GM23338 (cell line): Measurements from ENCODE around the gene CALCOCO1. TPM values are rescaled to one million over a fixed set of nuclear protein-coding genes. Genes with fewer than 3 reads are reported as not detected.

ENCODE experiments used
- ATAC-seq: fragments of 200-7000 bp; cut with Tn5 transposase; 3 replicates; pipeline ENCODE4 v1.9.1; 2020
- DNase-seq: peaks from one replicate; pipeline ENCODE4 v3.0.0-alpha.2; 2015; ENCODE audit warnings: low spot score
- H2AFZ ChIP-seq: fragments of 200-600 bp; sonication (generic); 2 replicates; pipeline ENCODE4 v1.8.0; 2016; ENCODE audit warnings: antibody characterized with exemption, mild to moderate bottlenecking, moderate library complexity
- H3F3A ChIP-seq: fragments of 200-600 bp; sonication (generic); replicated peaks from 2 replicates; pipeline ENCODE4 v1.8.0; 2017; ENCODE audit warnings: antibody characterized with exemption, mixed run types, low read depth
- H3K27ac ChIP-seq: fragments of 200-600 bp; sonication (generic); 2 replicates; pipeline ENCODE4 v1.6.1; 2016; ENCODE audit warnings: low read depth
- H3K27me3 ChIP-seq: fragments of 200-600 bp; sonication (generic); 2 replicates; pipeline ENCODE4 v1.8.0; 2016; ENCODE audit warnings: mild to moderate bottlenecking, mixed run types, moderate library complexity; ENCODE audit not compliant: insufficient read depth
- H3K36me3 ChIP-seq: fragments of 200-600 bp; sonication (generic); 2 replicates; pipeline ENCODE4 v1.8.0; 2016; ENCODE audit warnings: mild to moderate bottlenecking; ENCODE audit not compliant: insufficient read depth
- H3K4me1 ChIP-seq: fragments of 200-600 bp; sonication (generic); 2 replicates; pipeline ENCODE4 v1.8.0; 2016; ENCODE audit warnings: mild to moderate bottlenecking, moderate library complexity; ENCODE audit not compliant: insufficient read depth
- H3K4me2 ChIP-seq: fragments of 200-600 bp; sonication (generic); 2 replicates; pipeline ENCODE4 v1.7.1; 2017; ENCODE audit warnings: mixed run types
- H3K4me3 ChIP-seq: fragments of 200-600 bp; sonication (generic); 2 replicates; pipeline ENCODE4 v1.6.1; 2016; ENCODE audit warnings: mixed run types
- H3K79me2 ChIP-seq: fragments of 200-600 bp; sonication (generic); replicated peaks from 2 replicates; pipeline ENCODE4 v1.8.0; 2017; ENCODE audit warnings: mild to moderate bottlenecking; ENCODE audit not compliant: insufficient read depth
- H3K9me2 ChIP-seq: fragments of 200-600 bp; sonication (generic); 2 replicates; pipeline ENCODE4 v1.8.0; 2017; ENCODE audit not compliant: insufficient read depth
- H4K20me1 ChIP-seq: fragments of 200-600 bp; sonication (generic); replicated peaks from 2 replicates; pipeline ENCODE4 v1.8.0; 2017; ENCODE audit warnings: mild to moderate bottlenecking; ENCODE audit not compliant: insufficient read depth
- H3K27ac Mint-ChIP-seq: 2 replicates; pipeline ENCODE4 v1.8.0; 2020; ENCODE audit warnings: inconsistent platforms, mild to moderate bottlenecking, moderate library complexity, mixed read lengths
- H3K27me3 Mint-ChIP-seq: 3 replicates; pipeline ENCODE4 v1.8.0; 2022; ENCODE audit warnings: low read depth, mild to moderate bottlenecking, moderate library complexity, mixed read lengths, inconsistent platforms; ENCODE audit not compliant: insufficient read depth, poor library complexity
- H3K36me3 Mint-ChIP-seq: 3 replicates; pipeline ENCODE4 v1.8.0; 2021; ENCODE audit warnings: low read depth, mild to moderate bottlenecking, inconsistent platforms, moderate library complexity, mixed read lengths
- H3K4me1 Mint-ChIP-seq: 3 replicates; pipeline ENCODE4 v1.8.0; 2020; ENCODE audit warnings: mild to moderate bottlenecking, inconsistent platforms, mixed read lengths
- H3K4me3 Mint-ChIP-seq: 3 replicates; pipeline ENCODE4 v1.8.0; 2021; ENCODE audit warnings: moderate library complexity, mild to moderate bottlenecking, inconsistent platforms, mixed read lengths
- H3K9me3 Mint-ChIP-seq: 3 replicates; pipeline ENCODE4 v1.8.0; 2020; ENCODE audit warnings: moderate library complexity, mild to moderate bottlenecking, inconsistent platforms, mixed read lengths
- CTCF ChIP-seq, 2 experiments: fragments of 200-600 bp in 1 of 2; sonication (generic) in 1 of 2; conservative IDR thresholded peaks; 2 replicates each; pipeline versions ENCODE4 v1.5.1 to v1.6.1; 2016 to 2017; ENCODE audit warnings: antibody characterized with exemption in 2 of 2, low read depth in 2 of 2, mild to moderate bottlenecking in 2 of 2, moderate library complexity in 1 of 2
- EZH2phosphoT487 ChIP-seq: fragments of 200-600 bp; sonication (generic); IDR thresholded peaks from one replicate; pipeline ENCODE4 v1.8.1; 2018; ENCODE audit warnings: antibody characterized with exemption; ENCODE audit not compliant: unreplicated experiment
- NANOG ChIP-seq: IDR thresholded peaks from 2 replicates; pipeline ENCODE4 v1.6.1; 2016; ENCODE audit warnings: antibody characterized with exemption, borderline replicate concordance
- POLR2AphosphoS5 ChIP-seq: IDR thresholded peaks from 2 replicates; pipeline ENCODE4 v1.6.1; 2016; ENCODE audit warnings: antibody characterized with exemption, low read depth
- ZNF331 ChIP-seq: fragments of 250-450 bp; sonication (Bioruptor Pico); IDR thresholded peaks from 2 replicates; pipeline ENCODE4 v1.5.0; 2020; ENCODE audit warnings: low read depth, mild to moderate bottlenecking, moderate library complexity
- polyA plus RNA-seq: library from polyadenylated mRNA; unstranded; fragments of >200 nt; fragmentation: Nextera tagmentation; extraction: Ambion mirVana; gene quantifications from 2 replicates; pipeline ENCODE4 v1.2.1, GENCODE V29; 2016
- total RNA-seq: library from RNA; depleted of rRNA; stranded (reverse); fragments of >200 nt; shearing (Covaris generic); gene quantifications from 2 replicates; pipeline ENCODE4 v1.2.3, GENCODE V29; 2014
- TF ChIP-seq, protein P1 (sequence below): fragments of 250-450 bp; sonication (Bioruptor Pico); IDR thresholded peaks from 2 replicates; pipeline ENCODE4 v1.5.0; 2020; ENCODE audit warnings: mild to moderate bottlenecking, moderate library complexity

Gene CALCOCO1
- total and polyA plus RNA-seq, 2 experiments from 2014 or later, result 6.5 to 20.4 TPM

DNA sequence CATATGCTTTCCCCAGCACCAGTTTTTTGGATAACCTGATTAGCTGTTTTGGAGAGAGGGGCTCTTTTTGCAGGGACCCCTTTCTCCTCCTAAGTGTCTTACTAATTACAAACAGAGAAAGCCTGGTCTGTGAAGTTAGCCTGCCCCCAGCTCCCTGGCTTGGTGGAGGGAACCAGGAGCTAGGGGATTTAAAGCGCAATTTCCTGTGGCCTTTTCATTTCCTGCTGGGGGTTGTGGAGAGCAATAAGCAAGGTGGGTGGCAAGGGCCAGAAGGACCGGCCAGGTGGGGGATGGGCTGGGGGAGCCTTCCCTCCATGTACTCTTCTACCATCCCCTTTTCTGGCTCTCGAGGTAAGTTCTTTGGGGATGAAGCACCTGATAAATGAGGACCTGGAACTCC lies 28.6 kb upstream of the CALCOCO1 start:
- Mint-ChIP-seq H3K27ac (no peak overlapping the region), H3K27me3 (peaks cover 20% of the 10 kb centered on the region), H3K4me3 (no peak overlapping the region; the same call in 1 of the 3 replicates), H3K4me1 (peaks cover 21% of the 10 kb centered on the region), H3K36me3 (no peaks in the 10 kb centered on the region), H3K9me3 (no peaks in the 10 kb centered on the region; the same call in 2 of the 3 replicates)
- Histone ChIP-seq H3K36me3 (no peaks in the 10 kb centered on the region), H3K27ac (peak overlapping the region; percentile 57; the same call in 1 of the 2 replicates), H3K27me3 (peaks cover 92% of the 10 kb centered on the region), H3K4me1 (peaks cover 48% of the 10 kb centered on the region), H3K79me2 (no peaks in the 10 kb centered on the region), H3K4me2 (peak overlapping the region; percentile 77), H4K20me1 (no peaks in the 10 kb centered on the region), H3F3A (0 out of 2 replicates have a peak, but pooled peaks cover 17% of the 10 kb centered on the region), H3K4me3 (peak overlapping the region; percentile 47), H3K9me2 (no peaks in the 10 kb centered on the region), H2AFZ (peak overlapping the region; percentile 67; the same call in 1 of the 2 replicates)
- DNase-seq (peak; percentile 56), ATAC-seq (no peak)
- TF ChIP-seq NANOG (peak; percentile 39; the same call in 1 of the 2 replicates), POLR2AphosphoS5 (no peak)

- no peaks in the 10 kb centered on the region for H4K20me1 ChIP-seq
- Mint-ChIP-seq H3K4me1 (peaks cover 21% of the 10 kb centered on the region), H3K27me3 (peaks cover 20% of the 10 kb centered on the region), H3K36me3 (no peaks in the 10 kb centered on the region), H3K4me3 (no peak overlapping the region; the same call in 1 of the 3 replicates), H3K27ac (no peak overlapping the region), H3K9me3 (no peaks in the 10 kb centered on the region; the same call in 2 of the 3 replicates)
- H3K27me3 ChIP-seq, result peaks cover 93% of the 10 kb centered on the region
- TF ChIP-seq, protein P1, sequence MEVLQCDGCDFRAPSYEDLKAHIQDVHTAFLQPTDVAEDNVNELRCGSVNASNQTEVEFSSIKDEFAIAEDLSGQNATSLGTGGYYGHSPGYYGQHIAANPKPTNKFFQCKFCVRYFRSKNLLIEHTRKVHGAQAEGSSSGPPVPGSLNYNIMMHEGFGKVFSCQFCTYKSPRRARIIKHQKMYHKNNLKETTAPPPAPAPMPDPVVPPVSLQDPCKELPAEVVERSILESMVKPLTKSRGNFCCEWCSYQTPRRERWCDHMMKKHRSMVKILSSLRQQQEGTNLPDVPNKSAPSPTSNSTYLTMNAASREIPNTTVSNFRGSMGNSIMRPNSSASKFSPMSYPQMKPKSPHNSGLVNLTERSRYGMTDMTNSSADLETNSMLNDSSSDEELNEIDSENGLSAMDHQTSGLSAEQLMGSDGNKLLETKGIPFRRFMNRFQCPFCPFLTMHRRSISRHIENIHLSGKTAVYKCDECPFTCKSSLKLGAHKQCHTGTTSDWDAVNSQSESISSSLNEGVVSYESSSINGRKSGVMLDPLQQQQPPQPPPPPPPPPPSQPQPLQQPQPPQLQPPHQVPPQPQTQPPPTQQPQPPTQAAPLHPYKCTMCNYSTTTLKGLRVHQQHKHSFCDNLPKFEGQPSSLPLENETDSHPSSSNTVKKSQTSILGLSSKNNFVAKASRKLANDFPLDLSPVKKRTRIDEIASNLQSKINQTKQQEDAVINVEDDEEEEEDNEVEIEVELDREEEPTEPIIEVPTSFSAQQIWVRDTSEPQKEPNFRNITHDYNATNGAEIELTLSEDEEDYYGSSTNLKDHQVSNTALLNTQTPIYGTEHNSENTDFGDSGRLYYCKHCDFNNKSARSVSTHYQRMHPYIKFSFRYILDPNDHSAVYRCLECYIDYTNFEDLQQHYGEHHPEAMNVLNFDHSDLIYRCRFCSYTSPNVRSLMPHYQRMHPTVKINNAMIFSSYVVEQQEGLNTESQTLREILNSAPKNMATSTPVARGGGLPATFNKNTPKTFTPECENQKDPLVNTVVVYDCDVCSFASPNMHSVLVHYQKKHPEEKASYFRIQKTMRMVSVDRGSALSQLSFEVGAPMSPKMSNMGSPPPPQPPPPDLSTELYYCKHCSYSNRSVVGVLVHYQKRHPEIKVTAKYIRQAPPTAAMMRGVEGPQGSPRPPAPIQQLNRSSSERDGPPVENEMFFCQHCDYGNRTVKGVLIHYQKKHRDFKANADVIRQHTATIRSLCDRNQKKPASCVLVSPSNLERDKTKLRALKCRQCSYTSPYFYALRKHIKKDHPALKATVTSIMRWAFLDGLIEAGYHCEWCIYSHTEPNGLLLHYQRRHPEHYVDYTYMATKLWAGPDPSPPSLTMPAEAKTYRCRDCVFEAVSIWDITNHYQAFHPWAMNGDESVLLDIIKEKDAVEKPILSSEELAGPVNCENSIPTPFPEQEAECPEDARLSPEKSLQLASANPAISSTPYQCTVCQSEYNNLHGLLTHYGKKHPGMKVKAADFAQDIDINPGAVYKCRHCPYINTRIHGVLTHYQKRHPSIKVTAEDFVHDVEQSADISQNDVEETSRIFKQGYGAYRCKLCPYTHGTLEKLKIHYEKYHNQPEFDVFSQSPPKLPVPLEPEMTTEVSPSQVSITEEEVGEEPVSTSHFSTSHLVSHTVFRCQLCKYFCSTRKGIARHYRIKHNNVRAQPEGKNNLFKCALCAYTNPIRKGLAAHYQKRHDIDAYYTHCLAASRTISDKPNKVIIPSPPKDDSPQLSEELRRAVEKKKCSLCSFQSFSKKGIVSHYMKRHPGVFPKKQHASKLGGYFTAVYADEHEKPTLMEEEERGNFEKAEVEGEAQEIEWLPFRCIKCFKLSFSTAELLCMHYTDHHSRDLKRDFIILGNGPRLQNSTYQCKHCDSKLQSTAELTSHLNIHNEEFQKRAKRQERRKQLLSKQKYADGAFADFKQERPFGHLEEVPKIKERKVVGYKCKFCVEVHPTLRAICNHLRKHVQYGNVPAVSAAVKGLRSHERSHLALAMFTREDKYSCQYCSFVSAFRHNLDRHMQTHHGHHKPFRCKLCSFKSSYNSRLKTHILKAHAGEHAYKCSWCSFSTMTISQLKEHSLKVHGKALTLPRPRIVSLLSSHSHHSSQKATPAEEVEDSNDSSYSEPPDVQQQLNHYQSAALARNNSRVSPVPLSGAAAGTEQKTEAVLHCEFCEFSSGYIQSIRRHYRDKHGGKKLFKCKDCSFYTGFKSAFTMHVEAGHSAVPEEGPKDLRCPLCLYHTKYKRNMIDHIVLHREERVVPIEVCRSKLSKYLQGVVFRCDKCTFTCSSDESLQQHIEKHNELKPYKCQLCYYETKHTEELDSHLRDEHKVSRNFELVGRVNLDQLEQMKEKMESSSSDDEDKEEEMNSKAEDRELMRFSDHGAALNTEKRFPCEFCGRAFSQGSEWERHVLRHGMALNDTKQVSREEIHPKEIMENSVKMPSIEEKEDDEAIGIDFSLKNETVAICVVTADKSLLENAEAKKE, result peak; percentile 83
- TF ChIP-seq EZH2phosphoT487, result no peak
- TF ChIP-seq ZNF331 (CRISPR knock-in tag), result no peak
- peak; percentile 61 to 70 for TF ChIP-seq CTCF (conservative IDR thresholded peaks at IDR 0.05; ENCODE audit: low read depth in 2 of 2)
- peak; percentile 77 for DNase-seq
- 0 out of 2 replicates have a peak, but pooled peaks cover 17% of the 10 kb centered on the region for H3F3A ChIP-seq
- H3K4me3 ChIP-seq, result peak overlapping the region; percentile 47
- H2AFZ ChIP-seq, result peak overlapping the region; percentile 67; the same call in 1 of the 2 replicates
- H3K27ac ChIP-seq, result peak overlapping the region; percentile 57; the same call in 1 of the 2 replicates
- H3K9me2 ChIP-seq, result no peaks in the 10 kb centered on the region
- no peaks in the 10 kb centered on the region for H3K36me3 ChIP-seq
- H3K4me2 ChIP-seq, result peak overlapping the region; percentile 77
- H3K4me1 ChIP-seq, result peaks cover 52% of the 10 kb centered on the region
- ATAC-seq, result peak; percentile 37
- H3K79me2 ChIP-seq, result no peaks in the 10 kb centered on the region
Measured at GRCh38 chr12:53755451-53755891, 28.2 kb upstream of the CALCOCO1 start.
